HG03066 (cell line): ENCODE measurements around the gene CASP2.
"Not testable (repeated sequence)": the region's sequence is repeated elsewhere in the genome, so short reads cannot be mapped to it uniquely, and the experiment has no call there.

Experiments used
- ATAC-seq: cut with Tn5 transposase; IDR thresholded peaks from one replicate; pipeline ENCODE4 v1.9.1; 2021; ENCODE audit warnings: low read depth; ENCODE audit not compliant: unreplicated experiment

The CASP2 gene

DNA sequence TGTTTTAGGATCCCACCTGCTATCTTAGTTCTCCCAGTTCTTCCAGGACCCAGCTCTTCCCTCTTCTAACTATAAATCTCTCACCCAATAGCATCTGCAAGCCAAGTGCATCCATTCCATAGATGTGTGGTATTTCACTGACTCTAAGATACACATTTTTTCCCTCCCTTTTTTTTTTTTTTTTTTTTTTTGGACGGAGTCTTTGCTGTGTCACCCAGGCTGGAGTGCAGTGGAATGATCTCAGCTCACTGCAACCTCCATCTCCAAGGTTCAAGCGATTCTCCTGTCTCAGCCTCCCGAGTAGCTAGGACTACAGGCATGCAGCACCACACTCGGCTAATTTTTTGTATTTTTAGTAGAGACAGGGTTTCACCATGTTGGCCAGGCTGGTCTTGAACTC is 1.7 kb downstream of the CASP2 start:
- ATAC-seq, result not testable (repeated sequence)

DNA sequence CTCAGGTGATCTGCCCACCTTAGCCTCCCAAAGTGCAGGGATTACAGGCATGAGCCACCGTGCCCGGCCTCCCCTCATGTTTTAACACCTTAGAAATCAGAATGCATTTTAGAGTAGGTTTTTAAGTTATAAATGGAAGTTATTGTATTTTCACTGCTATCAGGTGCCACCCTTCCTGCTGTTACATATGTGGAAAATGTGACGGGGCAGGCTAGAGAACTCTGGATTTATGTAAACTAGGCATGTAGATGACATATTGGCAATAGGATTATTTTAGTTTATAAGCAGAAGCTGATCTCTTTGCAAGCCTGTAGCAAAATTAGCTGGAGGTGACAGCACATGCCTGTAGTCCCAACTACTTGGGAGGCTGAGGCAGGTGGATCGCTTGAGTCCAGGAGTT is 2.1 kb downstream of the CASP2 start:
- no peak for ATAC-seq

DNA sequence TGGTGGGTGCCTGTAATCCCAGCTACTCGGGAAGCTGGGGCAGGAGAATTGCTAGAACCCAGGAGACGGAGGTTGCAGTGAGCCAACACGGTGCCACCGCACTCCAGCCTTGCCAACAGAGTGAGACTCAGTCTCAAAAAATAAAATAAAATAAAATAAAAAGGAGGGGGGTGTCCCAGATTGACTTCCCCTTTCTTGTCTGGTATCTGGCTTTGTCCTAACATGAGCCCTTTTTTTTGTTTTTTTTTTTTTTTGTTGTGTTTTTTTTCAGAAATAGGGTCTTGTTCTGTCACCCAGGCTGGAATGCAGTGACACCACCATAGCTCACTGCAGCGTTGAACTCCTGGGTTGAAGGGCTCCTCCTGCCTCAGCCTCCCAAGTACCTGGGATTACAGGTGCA is 4.7 kb downstream of the CASP2 start:
- no peak for ATAC-seq

DNA sequence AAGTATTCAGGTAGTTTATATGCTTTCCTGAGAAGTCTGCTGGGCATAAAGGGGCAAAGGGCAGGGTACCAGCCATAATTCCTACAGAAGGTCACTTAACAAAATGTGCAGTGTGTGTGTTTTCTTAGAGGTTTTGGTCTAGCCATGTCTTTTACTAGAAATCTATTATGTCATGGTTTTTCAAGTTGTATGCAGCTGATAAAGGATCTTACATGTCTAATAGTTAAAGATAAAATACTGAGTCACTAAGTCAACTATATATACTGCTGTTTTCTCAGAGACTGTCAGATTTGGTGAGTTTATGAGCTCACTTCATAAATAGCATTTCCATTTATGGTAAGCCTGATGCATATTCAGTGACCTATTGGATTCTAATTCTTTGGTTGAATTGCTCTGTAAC is 7.7 kb downstream of the CASP2 start:
- ATAC-seq, result no peak

DNA sequence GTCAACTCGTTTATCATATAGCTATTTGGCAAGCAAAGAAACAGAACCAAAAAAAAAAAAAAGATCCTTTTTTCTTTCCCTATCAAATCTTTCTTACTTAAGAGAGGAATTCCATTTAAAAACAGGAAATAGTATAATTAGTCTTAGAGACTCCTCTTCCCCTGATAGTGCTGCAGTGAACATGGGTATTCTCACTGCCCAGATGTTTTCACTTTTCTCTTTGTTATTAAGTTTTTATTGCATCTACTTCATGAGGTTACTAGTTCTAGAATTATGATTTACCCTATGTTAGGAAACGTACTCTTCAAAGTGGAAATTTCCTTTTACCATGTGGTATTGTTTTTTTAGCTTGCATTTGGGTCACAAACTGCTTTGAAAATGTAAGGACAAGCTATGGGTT is 8.5 kb downstream of the CASP2 start:
- no peak for ATAC-seq

DNA sequence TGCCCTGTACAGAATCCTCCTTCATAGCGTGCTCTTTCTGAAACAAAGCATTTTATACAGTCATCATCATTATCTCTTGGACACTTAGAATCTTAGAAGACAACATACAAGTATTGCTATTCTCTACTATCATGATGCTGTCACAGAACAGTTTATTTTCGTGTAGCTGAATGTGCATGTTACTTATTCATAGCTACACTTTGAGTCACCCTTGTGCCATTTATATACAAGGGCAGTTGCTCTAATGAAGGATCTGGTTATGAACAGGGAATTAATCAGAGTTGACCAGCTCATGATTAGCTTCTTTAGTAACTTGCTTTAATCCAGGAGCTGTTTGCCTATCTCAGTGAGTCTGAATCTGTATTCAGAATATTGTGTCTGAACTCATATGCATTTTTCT is 11.2 kb downstream of the CASP2 start:
- ATAC-seq, result no peak

DNA sequence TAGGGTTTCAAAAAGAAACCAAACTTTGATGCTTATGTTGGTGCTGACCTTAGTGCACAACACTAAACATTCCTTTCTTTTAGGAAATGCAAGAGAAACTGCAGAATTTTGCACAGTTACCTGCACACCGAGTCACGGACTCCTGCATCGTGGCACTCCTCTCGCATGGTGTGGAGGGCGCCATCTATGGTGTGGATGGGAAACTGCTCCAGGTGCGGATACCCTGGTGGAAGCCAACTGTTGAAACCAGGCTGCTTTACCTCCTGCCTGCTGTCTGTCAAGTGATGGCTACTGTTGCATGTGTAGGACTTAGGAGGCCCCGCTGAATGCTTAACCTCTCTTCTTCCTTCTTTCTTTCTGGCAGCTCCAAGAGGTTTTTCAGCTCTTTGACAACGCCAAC is 11.7 kb downstream of the CASP2 start:
- ATAC-seq, result no peak

DNA sequence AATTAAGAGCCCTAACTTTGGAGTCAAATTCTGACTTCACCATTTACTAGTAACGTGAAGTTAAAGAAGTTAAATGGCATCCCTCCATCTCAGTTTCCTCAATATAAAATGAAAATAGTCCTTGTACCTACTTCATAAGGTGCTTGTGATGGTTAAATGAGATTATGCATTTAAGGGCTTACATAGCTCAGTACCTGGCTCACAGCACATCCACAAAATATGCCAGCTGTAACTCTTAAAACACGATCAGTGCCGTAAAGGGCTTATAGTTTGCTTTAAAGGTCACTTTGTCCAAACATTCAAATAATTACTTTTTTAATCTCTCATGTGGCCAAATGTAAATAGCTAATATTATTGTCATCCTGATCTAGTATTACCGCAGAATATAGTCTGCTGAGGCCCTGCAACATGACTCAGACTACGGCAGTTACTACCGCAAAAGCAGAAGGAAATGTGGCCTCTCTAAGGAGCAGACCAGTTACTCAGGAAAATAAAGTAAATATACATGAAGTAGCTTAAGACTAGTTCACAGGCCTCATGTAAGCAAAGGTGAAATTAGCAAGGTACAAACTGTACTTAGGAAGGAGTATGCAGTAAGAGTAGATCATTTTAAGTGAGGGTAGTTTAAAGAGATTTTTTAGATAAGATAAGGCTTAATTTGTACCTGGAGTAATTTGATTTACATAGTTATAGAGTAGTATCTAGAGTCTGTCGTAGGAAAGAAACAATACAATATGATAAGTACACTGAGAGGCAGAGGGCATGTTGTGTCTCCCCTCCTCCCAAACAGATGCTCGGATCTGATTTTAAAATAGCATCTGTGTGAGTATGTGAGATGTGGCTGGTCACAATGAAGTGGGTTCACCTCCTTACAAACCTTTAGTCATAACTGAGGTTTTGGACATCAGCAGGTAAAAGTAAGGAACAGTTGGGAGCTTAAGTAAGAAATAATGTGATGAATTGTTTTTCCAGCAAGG is 13.1 kb downstream of the CASP2 start:
- no peak for ATAC-seq

DNA sequence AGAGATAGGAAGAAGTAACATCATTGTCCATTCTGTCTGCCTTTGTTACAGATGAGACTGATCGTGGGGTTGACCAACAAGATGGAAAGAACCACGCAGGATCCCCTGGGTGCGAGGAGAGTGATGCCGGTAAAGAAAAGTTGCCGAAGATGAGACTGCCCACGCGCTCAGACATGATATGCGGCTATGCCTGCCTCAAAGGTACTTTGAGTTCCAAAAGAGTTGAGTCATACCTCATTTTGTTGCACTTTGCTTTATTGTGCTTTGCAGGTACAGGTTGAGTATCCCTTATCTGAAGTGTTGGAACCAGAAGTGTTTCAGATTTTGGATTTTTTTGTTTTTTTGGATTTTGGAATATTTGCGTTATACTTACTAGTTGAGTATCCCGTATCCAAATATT is 15.6 kb downstream of the CASP2 start:
- no peak for ATAC-seq

DNA sequence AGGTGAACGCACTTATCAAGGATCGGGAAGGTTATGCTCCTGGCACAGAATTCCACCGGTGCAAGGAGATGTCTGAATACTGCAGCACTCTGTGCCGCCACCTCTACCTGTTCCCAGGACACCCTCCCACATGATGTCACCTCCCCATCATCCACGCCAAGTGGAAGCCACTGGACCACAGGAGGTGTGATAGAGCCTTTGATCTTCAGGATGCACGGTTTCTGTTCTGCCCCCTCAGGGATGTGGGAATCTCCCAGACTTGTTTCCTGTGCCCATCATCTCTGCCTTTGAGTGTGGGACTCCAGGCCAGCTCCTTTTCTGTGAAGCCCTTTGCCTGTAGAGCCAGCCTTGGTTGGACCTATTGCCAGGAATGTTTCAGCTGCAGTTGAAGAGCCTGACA is 16.8 kb downstream of the CASP2 start:
- no peak for ATAC-seq

DNA sequence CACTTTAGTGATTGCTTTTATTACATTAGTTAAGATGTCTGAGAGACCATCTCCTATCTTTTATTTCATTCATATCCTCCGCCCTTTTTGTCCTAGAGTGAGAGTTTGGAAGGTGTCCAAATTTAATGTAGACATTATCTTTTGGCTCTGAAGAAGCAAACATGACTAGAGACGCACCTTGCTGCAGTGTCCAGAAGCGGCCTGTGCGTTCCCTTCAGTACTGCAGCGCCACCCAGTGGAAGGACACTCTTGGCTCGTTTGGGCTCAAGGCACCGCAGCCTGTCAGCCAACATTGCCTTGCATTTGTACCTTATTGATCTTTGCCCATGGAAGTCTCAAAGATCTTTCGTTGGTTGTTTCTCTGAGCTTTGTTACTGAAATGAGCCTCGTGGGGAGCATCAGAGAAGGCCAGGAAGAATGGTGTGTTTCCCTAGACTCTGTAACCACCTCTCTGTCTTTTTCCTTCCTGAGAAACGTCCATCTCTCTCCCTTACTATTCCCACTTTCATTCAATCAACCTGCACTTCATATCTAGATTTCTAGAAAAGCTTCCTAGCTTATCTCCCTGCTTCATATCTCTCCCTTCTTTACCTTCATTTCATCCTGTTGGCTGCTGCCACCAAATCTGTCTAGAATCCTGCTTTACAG is 17.4 kb downstream of the CASP2 start:
- ATAC-seq, result no peak

DNA sequence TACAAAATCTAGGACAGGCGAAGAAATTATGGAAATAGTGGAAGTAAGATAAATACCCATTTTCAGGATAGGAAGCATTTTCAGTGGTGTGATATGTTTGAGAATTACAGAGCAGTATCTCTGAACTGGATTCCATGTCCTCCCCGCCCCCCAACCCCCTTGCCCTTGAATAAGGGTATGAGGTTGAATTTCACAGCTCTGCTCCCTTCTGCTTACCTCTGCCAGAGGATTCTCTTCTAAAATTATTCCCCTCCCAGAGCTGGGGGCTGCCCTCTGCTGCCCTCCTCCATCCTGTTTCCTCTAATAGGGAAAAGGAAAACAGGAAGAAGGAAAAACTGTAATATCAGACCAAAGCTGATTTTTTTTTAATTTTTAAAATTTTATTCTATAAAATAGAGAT is 20.5 kb downstream of the CASP2 start:
- no peak for ATAC-seq

DNA sequence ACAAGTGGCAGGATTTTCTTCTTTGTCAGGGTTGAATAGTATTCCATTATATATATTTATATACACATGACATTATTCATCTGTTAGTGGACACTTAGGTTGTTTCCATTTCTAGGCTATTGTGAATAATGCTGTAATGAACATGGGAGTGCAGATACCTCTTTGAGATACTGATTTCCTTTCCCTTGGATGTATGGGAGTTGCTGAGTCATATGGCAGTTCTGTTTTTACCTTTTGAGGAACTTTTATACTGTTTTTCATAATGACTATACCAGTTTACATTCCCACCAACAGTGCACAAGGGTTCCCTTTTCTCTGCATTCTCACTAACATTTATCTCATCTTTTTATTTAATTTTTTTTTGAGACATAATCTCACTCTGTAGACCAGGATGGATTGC is 26.0 kb downstream of the CASP2 start:
- ATAC-seq, result no peak

DNA sequence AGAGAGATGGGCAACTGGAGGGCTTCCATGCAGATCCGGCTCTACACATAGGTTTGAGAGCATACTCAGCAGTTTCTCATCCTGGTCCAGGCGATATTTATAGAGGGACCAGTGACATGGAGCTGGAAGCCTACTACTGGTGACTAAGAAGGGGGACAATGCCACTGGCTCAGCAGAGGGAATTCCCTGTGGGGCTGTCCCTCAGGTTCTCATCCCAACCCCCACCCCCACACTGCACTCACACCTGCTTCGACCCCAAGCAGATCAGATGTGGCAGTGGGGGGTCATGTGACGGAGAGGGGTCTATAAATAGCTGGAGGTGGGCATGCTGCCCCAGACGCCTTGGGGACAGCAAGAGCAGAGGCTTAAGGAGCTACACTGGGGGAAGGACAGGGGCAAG is 27.6 kb downstream of the CASP2 start, which contains the start of gene CLCN1:
CLCN1 (plus strand) TSS at position 336 of the 400 bp plus-strand sequence. CDS start 102 bp downstream, outside the sequence.
- no peak for ATAC-seq

DNA sequence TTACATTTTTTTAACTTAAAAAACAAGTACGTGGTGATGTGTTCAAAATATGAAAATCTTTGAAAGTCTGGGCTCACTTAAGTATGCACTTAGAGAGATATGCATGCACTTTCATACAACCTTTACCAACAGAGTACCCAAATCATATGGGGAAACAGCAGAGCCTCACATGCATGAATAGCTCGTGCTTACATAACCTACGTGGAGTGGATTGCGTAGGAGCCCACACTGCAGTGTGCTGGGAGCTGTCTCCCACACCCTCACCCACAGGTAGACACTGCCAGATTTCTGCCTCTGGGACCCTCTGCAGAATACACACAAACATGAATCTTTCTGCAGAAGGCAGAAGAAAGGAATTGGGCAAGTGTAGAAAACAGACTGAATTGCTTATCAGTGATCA is 28.3 kb downstream of the CASP2 start:
- ATAC-seq, result no peak

DNA sequence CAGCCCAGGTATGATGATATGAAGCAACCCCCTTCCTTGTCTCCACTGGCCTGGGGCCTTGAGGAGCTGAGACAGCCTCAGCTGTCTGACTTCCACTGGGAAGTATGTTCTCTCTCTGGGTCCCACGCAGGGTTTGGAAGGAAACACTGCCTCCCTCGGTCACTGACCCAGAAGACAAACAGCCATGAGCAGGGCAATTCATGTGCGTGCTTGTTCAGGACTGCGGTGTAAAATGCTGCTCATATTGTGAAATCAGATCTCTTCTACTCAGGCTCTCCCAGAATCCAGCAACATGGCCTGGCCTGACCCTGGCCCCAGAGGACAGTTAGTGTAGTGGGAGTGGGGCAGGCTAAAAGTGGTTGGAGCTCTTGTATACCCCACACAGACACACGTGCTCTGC is 30.5 kb downstream of the CASP2 start:
- ATAC-seq, result no peak

DNA sequence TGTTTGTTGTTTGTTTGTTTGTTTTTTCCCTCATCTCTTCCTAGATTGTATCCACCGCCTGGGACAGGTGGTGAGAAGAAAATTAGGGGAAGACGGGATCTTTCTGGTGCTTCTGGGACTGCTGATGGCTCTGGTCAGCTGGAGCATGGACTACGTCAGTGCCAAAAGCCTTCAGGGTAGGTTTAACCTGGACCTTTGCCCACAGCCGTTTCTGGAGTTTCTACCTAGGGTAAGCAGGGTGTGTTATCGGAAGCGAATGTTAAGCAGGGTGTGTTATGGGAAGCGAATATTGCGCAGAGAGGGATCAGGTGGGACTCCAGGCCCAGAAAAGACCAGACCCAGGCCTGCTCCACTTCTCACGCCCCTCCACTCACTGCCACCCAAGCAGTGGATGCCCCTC is 32.5 kb downstream of the CASP2 start:
- no peak for ATAC-seq

DNA sequence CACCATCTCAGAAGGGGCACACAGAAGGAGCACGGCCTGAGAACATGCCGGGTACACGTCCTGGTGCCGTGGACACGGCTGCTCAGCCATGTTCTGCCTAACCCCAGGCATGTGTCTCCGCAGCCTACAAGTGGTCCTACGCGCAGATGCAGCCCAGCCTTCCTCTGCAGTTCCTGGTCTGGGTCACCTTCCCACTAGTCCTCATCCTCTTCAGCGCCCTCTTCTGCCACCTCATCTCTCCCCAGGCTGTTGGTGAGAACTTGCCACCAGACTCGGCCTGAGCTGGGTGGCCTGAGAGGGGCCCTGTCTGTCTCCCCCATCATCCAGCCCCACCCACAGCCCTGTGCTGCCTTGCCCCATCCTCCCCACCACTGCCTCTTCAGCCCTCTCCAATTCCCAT is 33.1 kb downstream of the CASP2 start:
- no peak for ATAC-seq

DNA sequence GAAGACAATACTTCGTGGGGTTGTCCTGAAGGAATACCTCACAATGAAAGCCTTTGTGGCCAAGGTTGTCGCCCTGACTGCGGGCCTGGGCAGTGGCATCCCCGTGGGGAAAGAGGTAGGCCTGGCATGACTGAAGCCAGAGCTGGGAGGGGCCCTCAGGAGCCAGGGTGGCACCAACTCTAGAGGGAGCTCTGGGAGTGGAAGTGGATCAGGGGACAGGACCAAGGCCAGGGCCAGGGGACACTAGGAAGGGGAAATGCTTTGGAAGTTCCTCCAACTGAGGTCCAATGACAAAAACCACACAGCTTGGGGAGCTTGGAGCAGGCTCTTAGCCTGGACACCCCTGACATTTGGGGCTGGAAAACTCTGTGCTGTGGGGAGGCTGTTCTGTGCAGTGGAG is 33.6 kb downstream of the CASP2 start:
- ATAC-seq, result no peak

DNA sequence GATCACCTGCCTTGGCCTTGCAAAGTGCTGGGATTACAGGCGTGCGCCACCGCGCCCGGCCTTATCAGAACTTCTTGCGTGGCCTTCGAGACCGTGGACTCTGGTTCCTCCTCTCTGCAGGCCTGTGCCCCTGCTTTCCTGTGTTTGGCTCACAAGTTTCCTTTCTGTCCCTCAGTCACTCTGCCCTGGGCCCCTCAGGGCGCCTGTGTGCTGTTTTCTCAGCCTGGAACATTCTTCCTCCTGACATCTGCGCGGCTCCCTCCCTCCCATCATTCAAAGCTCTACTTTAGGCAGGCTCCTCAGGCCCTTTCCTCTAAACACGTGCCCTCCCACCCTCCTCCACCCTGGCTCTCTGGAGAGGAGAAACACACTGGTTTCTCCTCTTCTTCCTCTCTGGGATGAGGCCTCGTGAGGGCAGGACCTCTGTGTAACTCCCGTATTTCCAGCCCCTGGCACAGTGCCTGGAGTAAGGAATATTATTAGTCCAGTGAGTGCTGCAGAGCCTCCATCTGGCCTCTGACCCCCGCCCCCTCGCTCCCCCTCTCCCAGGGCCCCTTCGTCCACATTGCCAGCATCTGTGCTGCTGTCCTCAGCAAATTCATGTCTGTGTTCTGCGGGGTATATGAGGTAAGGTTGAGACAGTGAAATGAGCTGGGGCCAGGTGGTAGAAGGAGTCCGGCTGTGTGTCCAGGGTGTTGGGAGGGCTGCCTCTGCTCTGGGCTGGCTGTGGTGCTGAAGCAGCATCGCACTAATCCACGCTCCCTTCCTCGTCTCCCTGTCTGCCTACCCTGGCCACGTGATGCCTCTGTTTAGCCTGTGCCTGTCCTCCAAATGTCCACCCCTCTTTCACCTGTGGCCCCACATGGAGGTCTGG is 34.8 kb downstream of the CASP2 start:
- no peak for ATAC-seq

DNA sequence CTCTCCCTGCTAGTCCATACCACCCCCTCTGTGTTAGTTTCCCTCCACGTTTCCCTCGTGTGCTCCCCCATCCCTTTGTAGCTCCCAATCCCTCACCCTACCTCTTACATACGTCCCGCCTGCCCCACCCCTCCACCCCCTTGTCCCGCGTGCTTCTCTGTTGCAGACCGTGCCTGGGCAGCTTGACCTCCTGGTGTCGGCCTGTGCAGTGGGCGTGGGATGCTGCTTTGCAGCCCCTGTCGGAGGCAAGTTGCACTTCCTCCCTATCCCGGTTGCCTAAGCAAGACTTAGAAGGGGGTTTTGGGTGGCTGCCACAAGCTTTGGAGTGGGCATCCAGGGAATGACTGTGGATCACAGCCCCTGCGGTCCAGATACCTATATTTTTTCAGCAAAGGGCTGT is 35.5 kb downstream of the CASP2 start:
- ATAC-seq, result no peak
